HG03139 (cell line): ENCODE data around the gene RFX2.
"Not testable (repeated sequence)": the region's sequence is repeated elsewhere in the genome, so short reads cannot be mapped to it uniquely, and the experiment has no call there.

Source experiments
- ATAC-seq: cut with Tn5 transposase; IDR thresholded peaks from one replicate; pipeline ENCODE4 v1.9.1; 2021; ENCODE audit not compliant: unreplicated experiment

Gene RFX2

GRCh38 chr19:6041991-6042481, 68.3 kb downstream of the RFX2 start:
- ATAC-seq, result no peak

- no peak for ATAC-seq
Observed at GRCh38 chr19:6041071-6041470, 69.2 kb downstream of the RFX2 start.

GRCh38 chr19:6039566-6040225, 70.6 kb downstream of the RFX2 start:
- no peak for ATAC-seq

GRCh38 chr19:6038634-6039405, 71.5 kb downstream of the RFX2 start:
- ATAC-seq, result no peak

GRCh38 chr19:6035026-6035425, 75.3 kb downstream of the RFX2 start:
- no peak for ATAC-seq

GRCh38 chr19:6034512-6034911, 75.8 kb downstream of the RFX2 start:
- no peak for ATAC-seq

- ATAC-seq, result no peak
Observed at GRCh38 chr19:6033744-6034264, 76.5 kb downstream of the RFX2 start.

GRCh38 chr19:6032827-6033226, 77.5 kb downstream of the RFX2 start:
- no peak for ATAC-seq

- no peak for ATAC-seq
Observed at GRCh38 chr19:6032381-6032780, 77.9 kb downstream of the RFX2 start.

- no peak for ATAC-seq
Observed at GRCh38 chr19:6030214-6030507, 80.1 kb downstream of the RFX2 start.

- no peak for ATAC-seq
Observed at GRCh38 chr19:6026390-6027227, 83.7 kb downstream of the RFX2 start.

- ATAC-seq, result not testable (repeated sequence)
Observed at GRCh38 chr19:6024756-6025155, 85.5 kb downstream of the RFX2 start.

- ATAC-seq, result no peak
Observed at GRCh38 chr19:6023936-6024335, 86.4 kb downstream of the RFX2 start.

GRCh38 chr19:6023085-6023682, 87.1 kb downstream of the RFX2 start:
- ATAC-seq, result no peak

- no peak for ATAC-seq
Observed at GRCh38 chr19:6022570-6023064, 87.7 kb downstream of the RFX2 start.

GRCh38 chr19:6021878-6022569, 88.3 kb downstream of the RFX2 start:
- no peak for ATAC-seq

- ATAC-seq, result no peak
Observed at GRCh38 chr19:6020972-6021805, 89.1 kb downstream of the RFX2 start.

- ATAC-seq, result no peak
Observed at GRCh38 chr19:6020166-6020882, 90.0 kb downstream of the RFX2 start.

- no peak for ATAC-seq
Observed at GRCh38 chr19:6018786-6019185, 91.5 kb downstream of the RFX2 start.
